Upper lobe of right lung (tissue), 1 donor: ENCODE data around the gene ZNF407. TPM values are rescaled to one million over a fixed set of nuclear protein-coding genes. Genes with fewer than 3 reads are reported as not detected.

Experiments used
- ATAC-seq: fragments of 200-7000 bp; cut with Tn5 transposase; one replicate; pipeline ENCODE4 v1.9.1; 2020; ENCODE audit warnings: mild to moderate bottlenecking, moderate library complexity
- DNase-seq: peaks from one replicate; pipeline ENCODE4 v3.0.0-alpha.2; 2020
- H3K27ac ChIP-seq: fragments of 200-600 bp; one replicate; pipeline ENCODE4 v1.8.0; 2022
- H3K27me3 ChIP-seq: fragments of 200-600 bp; one replicate; pipeline ENCODE4 v1.8.0; 2022; ENCODE audit warnings: mild to moderate bottlenecking
- H3K36me3 ChIP-seq: fragments of 200-600 bp; one replicate; pipeline ENCODE4 v1.8.0; 2022
- H3K4me1 ChIP-seq: fragments of 200-600 bp; one replicate; pipeline ENCODE4 v1.8.0; 2022
- H3K4me3 ChIP-seq: fragments of 200-600 bp; one replicate; pipeline ENCODE4 v1.8.0; 2022; ENCODE audit warnings: mild to moderate bottlenecking
- H3K9me3 ChIP-seq: fragments of 200-600 bp; one replicate; pipeline ENCODE4 v1.8.0; 2022
- CTCF ChIP-seq: fragments of 200-600 bp; IDR thresholded peaks from one replicate; pipeline ENCODE4 v1.8.0; 2022; ENCODE audit warnings: antibody characterized with exemption
- intact Hi-C: fragments of 100-400 bp; cut with DNase I; formaldehyde crosslinking; loops from one replicate; pipeline ENCODE4 v1.11.0; 2022
- total RNA-seq: library from RNA; stranded (reverse); fragmentation: NEBNext Ultra II Directional; extraction: Animal tissue kit (Norgen Biotek cat#: 25700); gene quantifications from one replicate; pipeline ENCODE4 v1.2.1, GENCODE V29; 2021
- donor health status: DM: no; HTN: yes; CAD: no; lungs with severe emphysema.

ZNF407 gene
- total RNA-seq, 1 donor from 2014 or later, result 18.4 TPM

GRCh38 chr18:74589811-74590210 is 7.9 kb upstream of the ZNF407 start:
- Histone ChIP-seq H3K27ac (no peak overlapping the region), H3K27me3 (peaks cover 5% of the 10 kb centered on the region), H3K4me3 (no peak overlapping the region), H3K9me3 (no peaks in the 10 kb centered on the region), H3K36me3 (no peaks in the 10 kb centered on the region), H3K4me1 (peaks cover 3% of the 10 kb centered on the region)
- peak; percentile 75 for ATAC-seq
- no peak for TF ChIP-seq CTCF
- intact Hi-C loops, result no loop called here
- DNase-seq, result no peak

GRCh38 chr18:74590671-74591070 is 7.0 kb upstream of the ZNF407 start:
- intact Hi-C loops, result no loop called here
- no peaks in the 10 kb centered on the region for H3K9me3 ChIP-seq
- DNase-seq, result no peak

GRCh38 chr18:74595431-74595830 is 2.2 kb upstream of the ZNF407 start:
- Histone ChIP-seq H3K9me3 (no peaks in the 10 kb centered on the region), H3K36me3 (no peaks in the 10 kb centered on the region), H3K4me1 (peaks cover 35% of the 10 kb centered on the region), H3K27me3 (no peaks in the 10 kb centered on the region), H3K4me3 (no peak overlapping the region), H3K27ac (peak overlapping the region; percentile 3)
- intact Hi-C loops, result no loop called here
- no peak for TF ChIP-seq CTCF
- DNase-seq (no peak), ATAC-seq (no peak)

More at GRCh38 chr18:74590671-74591070, 7.0 kb upstream of the ZNF407 start:
- H3K4me3 ChIP-seq, result no peak overlapping the region
- no peak for ATAC-seq
- H3K4me1 ChIP-seq, result peaks cover 10% of the 10 kb centered on the region
- no peak overlapping the region for H3K27ac ChIP-seq
- no peaks in the 10 kb centered on the region for H3K36me3 ChIP-seq
- no peaks in the 10 kb centered on the region for H3K27me3 ChIP-seq
- TF ChIP-seq CTCF, result no peak

GRCh38 chr18:74597034-74597661 is 522 bp upstream of the ZNF407 start:
- intact Hi-C loops, result no loop called here
- Histone ChIP-seq H3K9me3 (no peaks in the 10 kb centered on the region), H3K27ac (peak overlapping the region; percentile 100), H3K4me3 (peak overlapping the region; percentile 73), H3K4me1 (peaks cover 35% of the 10 kb centered on the region), H3K36me3 (no peaks in the 10 kb centered on the region), H3K27me3 (no peaks in the 10 kb centered on the region)
- peak; percentile 87 for DNase-seq
- peak; percentile 66 for ATAC-seq
- no peak for TF ChIP-seq CTCF

GRCh38 chr18:74598350-74599001 is 806 bp downstream of the ZNF407 start:
- H3K27me3 ChIP-seq, result no peaks in the 10 kb centered on the region
- H3K4me3 ChIP-seq, result peak overlapping the region; percentile 73
- ATAC-seq (peak; percentile 64), DNase-seq (peak; percentile 88)
- intact Hi-C loops, result no loop called here
- H3K4me1 ChIP-seq, result peaks cover 35% of the 10 kb centered on the region
- TF ChIP-seq CTCF, result no peak
- peak overlapping the region; percentile 100 for H3K27ac ChIP-seq
- no peaks in the 10 kb centered on the region for H3K9me3 ChIP-seq
- H3K36me3 ChIP-seq, result no peaks in the 10 kb centered on the region
